ENCODE results near the gene FOXJ2. TPM values are rescaled to one million over a fixed set of nuclear protein-coding genes. Genes with fewer than 3 reads are reported as not detected.

Gene FOXJ2
- total RNA-seq (2022; extraction: Qiagen RNA extraction; ENCODE audit: low read depth) = 7.7 to 10.4 TPM (median 10.2 TPM) in 5 replicates

DNA sequence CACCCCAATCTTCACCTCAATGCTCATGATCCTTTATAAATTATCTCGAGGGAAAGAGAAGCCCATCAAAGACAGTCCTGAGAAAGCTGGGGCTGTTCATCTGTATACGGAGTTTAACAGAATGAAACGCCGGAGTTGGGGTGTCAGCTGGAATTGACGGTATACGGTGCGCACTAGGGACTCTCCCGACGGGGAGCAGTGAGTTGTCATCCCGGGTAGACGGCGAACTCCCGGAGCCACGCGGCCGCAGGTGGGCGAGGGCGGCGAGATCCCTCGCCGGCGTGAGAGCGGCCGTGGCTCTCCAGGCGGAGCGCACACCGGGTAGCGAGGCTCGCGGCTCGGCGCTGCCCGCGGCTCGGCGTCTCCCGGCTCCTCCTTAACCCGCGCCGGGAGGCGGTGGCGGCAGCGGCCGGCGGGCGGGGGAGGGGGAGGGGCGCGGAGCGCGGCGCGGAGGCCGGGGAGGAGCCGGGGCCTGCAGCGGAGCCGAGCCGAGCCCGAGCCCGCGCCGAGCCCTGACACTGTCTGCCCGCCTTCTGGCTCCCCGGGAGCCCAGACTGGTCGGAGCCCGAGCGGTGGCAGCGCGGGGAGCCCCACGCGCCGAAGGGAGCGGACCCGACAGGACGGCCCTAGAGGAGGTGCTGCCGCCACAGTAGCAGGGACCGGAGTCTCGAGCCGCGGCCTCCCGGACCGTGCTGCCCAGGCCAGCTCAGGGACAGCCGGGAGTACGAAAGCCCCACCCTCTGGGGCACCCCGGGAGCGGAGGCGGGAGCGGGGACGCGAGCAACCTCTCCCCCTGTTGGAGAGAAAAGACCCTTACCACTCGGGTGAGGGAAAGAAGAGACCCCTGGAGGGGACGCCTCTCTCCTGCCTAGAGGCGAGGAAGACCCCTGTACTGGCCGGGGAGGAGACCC, at the start of gene FOXJ2:
Gene FOXJ2 (plus strand): TSS at position 475 of the 911 bp plus-strand sequence. CDS start 7,117 bp downstream, outside the sequence.

GRCh38 chr12:8065991-8066594, 33.6 kb downstream of the FOXJ2 start, which contains the start of gene C3AR1:
Gene C3AR1, minus strand, starts transcription at chr12:8066359. Its CDS starts 6,174 bp downstream, at chr12:8060185.

Other genes with a start within 250 kb of the FOXJ2 start
- not detected in 5 replicates for gene NANOG, start 243.3 kb upstream of the FOXJ2 start, total RNA-seq (2022; extraction: Qiagen RNA extraction; ENCODE audit: low read depth)
- gene SLC2A14, start 159.8 kb upstream of the FOXJ2 start, total RNA-seq (2022; extraction: Qiagen RNA extraction; ENCODE audit: low read depth) = 0.03 to 0.08 TPM in 2 of 5 replicates, not detected in the others
- 3.4 to 6.7 TPM (median 5.2 TPM) in 5 replicates for gene SLC2A3, start 96.5 kb upstream of the FOXJ2 start, total RNA-seq (2022; extraction: Qiagen RNA extraction; ENCODE audit: low read depth)
- not detected in 5 replicates for gene C3AR1, start 33.6 kb downstream of the FOXJ2 start, total RNA-seq (2022; extraction: Qiagen RNA extraction; ENCODE audit: low read depth)
- gene NECAP1, start 49.6 kb downstream of the FOXJ2 start, total RNA-seq (2022; extraction: Qiagen RNA extraction; ENCODE audit: low read depth) = 12.7 to 24.7 TPM (median 13.9 TPM) in 5 replicates
- 0.10 TPM in 1 of 5 replicates, not detected in the others for gene CLEC4A, start 90.9 kb downstream of the FOXJ2 start, total RNA-seq (2022; extraction: Qiagen RNA extraction; ENCODE audit: low read depth)
- not detected in 5 replicates for gene ZNF705A, start 124.3 kb downstream of the FOXJ2 start, total RNA-seq (2022; extraction: Qiagen RNA extraction; ENCODE audit: low read depth)
- gene FAM90A1, start 194.9 kb downstream of the FOXJ2 start, total RNA-seq (2022; extraction: Qiagen RNA extraction; ENCODE audit: low read depth) = 0.06 to 0.14 TPM (median 0.09 TPM) in 4 of 5 replicates, not detected in the other

All from A549 treated with CpdA at 1 μM for 4 hours (cell line).